HEK293 (cell line): ENCODE results near the gene RBM22.

Experiments
- BCL11A ChIP-seq: fragments of 450-650 bp; formaldehyde crosslinking; IDR thresholded peaks from 2 replicates; pipeline ENCODE4 v1.5.1; 2016; ENCODE audit warnings: low read depth, missing biosample characterization, missing genetic modification characterization
- FEZF1 ChIP-seq: fragments of 450-650 bp; formaldehyde crosslinking; IDR thresholded peaks from 2 replicates; pipeline ENCODE4 v1.5.1; 2016; ENCODE audit warnings: missing biosample characterization, missing genetic modification characterization
- GLIS2 ChIP-seq: fragments of 450-650 bp; formaldehyde crosslinking; IDR thresholded peaks from 2 replicates; pipeline ENCODE4 v1.5.1; 2016; ENCODE audit warnings: missing biosample characterization, missing genetic modification characterization
- HOXD13 ChIP-seq: sonication (generic); formaldehyde crosslinking; IDR thresholded peaks from 2 replicates; pipeline ENCODE4 v1.8.0; 2022; ENCODE audit warnings: missing genetic modification reagents, borderline replicate concordance
- KLF16 ChIP-seq: fragments of 450-650 bp; formaldehyde crosslinking; IDR thresholded peaks from 2 replicates; pipeline ENCODE4 v1.5.1; 2017; ENCODE audit warnings: missing biosample characterization, missing genetic modification characterization
- KLF9 ChIP-seq: fragments of 450-650 bp; formaldehyde crosslinking; IDR thresholded peaks from 2 replicates; pipeline ENCODE4 v1.5.1; 2016; ENCODE audit warnings: missing biosample characterization, missing genetic modification characterization, low read depth
- TCF7L2 ChIP-seq: IDR thresholded peaks from 2 replicates; pipeline ENCODE4 v1.6.1; 2011; ENCODE audit warnings: low read depth, mild to moderate bottlenecking, inconsistent platforms, low read length, moderate library complexity, borderline replicate concordance
- ZNF175 ChIP-seq: fragments of 450-650 bp; formaldehyde crosslinking; IDR thresholded peaks from 2 replicates; pipeline ENCODE4 v1.5.1; 2016; ENCODE audit warnings: missing biosample characterization, missing genetic modification characterization
- ZNF391 ChIP-seq: fragments of 450-650 bp; formaldehyde crosslinking; IDR thresholded peaks from 2 replicates; pipeline ENCODE4 v1.5.1; 2016; ENCODE audit warnings: low read depth, missing biosample characterization, missing genetic modification characterization, borderline replicate concordance
- ZNF473 ChIP-seq: fragments of 450-650 bp; formaldehyde crosslinking; IDR thresholded peaks from 2 replicates; pipeline ENCODE4 v1.5.1; 2017; ENCODE audit warnings: missing biosample characterization, missing genetic modification characterization
- ZNF48 ChIP-seq: fragments of 450-650 bp; formaldehyde crosslinking; IDR thresholded peaks from 2 replicates; pipeline ENCODE4 v1.5.1; 2016; ENCODE audit warnings: missing biosample characterization, missing genetic modification characterization
- ZNF510 ChIP-seq: fragments of 450-650 bp; formaldehyde crosslinking; IDR thresholded peaks from 2 replicates; pipeline ENCODE4 v1.5.1; 2018; ENCODE audit warnings: mild to moderate bottlenecking, missing genetic modification characterization, missing biosample characterization; ENCODE audit not compliant: insufficient replicate concordance
- ZNF549 ChIP-seq: fragments of 450-650 bp; IDR thresholded peaks from 2 replicates; pipeline ENCODE4 v1.5.1; 2018; ENCODE audit warnings: missing biosample characterization, missing genetic modification characterization, mild to moderate bottlenecking, inconsistent platforms, moderate library complexity
- ZNF561 ChIP-seq: fragments of 450-650 bp; IDR thresholded peaks from 2 replicates; pipeline ENCODE4 v1.5.1; 2018; ENCODE audit warnings: missing biosample characterization, missing genetic modification characterization, borderline replicate concordance
- ZNF658 ChIP-seq: fragments of 450-650 bp; formaldehyde crosslinking; IDR thresholded peaks from 2 replicates; pipeline ENCODE4; 2016; ENCODE audit warnings: missing biosample characterization, missing genetic modification characterization
- ZNF707 ChIP-seq: fragments of 450-650 bp; formaldehyde crosslinking; IDR thresholded peaks from 2 replicates; pipeline ENCODE4 v1.5.1; 2016; ENCODE audit warnings: missing biosample characterization, missing genetic modification characterization
- ZNF768 ChIP-seq: fragments of 450-650 bp; formaldehyde crosslinking; IDR thresholded peaks from 2 replicates; pipeline ENCODE4 v1.5.1; 2018; ENCODE audit warnings: missing biosample characterization, mild to moderate bottlenecking, missing genetic modification characterization
- ZNF776 ChIP-seq: fragments of 450-650 bp; formaldehyde crosslinking; IDR thresholded peaks from 2 replicates; pipeline ENCODE4 v1.5.0; 2017; ENCODE audit warnings: missing biosample characterization, missing genetic modification characterization, borderline replicate concordance
- ZNF777 ChIP-seq: fragments of 450-650 bp; formaldehyde crosslinking; IDR thresholded peaks from 2 replicates; pipeline ENCODE4 v1.5.1; 2017; ENCODE audit warnings: missing biosample characterization, missing genetic modification characterization, borderline replicate concordance
- TF ChIP-seq, protein P1 (sequence below): fragments of 450-650 bp; formaldehyde crosslinking; IDR thresholded peaks from 2 replicates; pipeline ENCODE4 v1.5.1; 2016; ENCODE audit warnings: missing biosample characterization, missing genetic modification characterization, low read depth
- TF ChIP-seq, protein P2 (sequence below): fragments of 450-650 bp; formaldehyde crosslinking; IDR thresholded peaks from 2 replicates; pipeline ENCODE4 v1.5.1; 2016; ENCODE audit warnings: missing biosample characterization, missing genetic modification characterization, borderline replicate concordance
- TF ChIP-seq, protein P3 (sequence below): fragments of 450-650 bp; formaldehyde crosslinking; IDR thresholded peaks from 2 replicates; pipeline ENCODE4 v1.5.1; 2016; ENCODE audit warnings: missing biosample characterization, missing genetic modification characterization
- TF ChIP-seq, protein P4 (sequence below): fragments of 450-650 bp; formaldehyde crosslinking; IDR thresholded peaks from 2 replicates; pipeline ENCODE4 v1.5.1; 2016; ENCODE audit warnings: missing biosample characterization, missing genetic modification characterization
- TF ChIP-seq, protein P5 (sequence below): fragments of 450-650 bp; formaldehyde crosslinking; conservative IDR thresholded peaks from 2 replicates; pipeline ENCODE4 v1.5.1; 2016; ENCODE audit warnings: low read depth, missing biosample characterization, missing genetic modification characterization
- TF ChIP-seq, protein P6 (sequence below): fragments of 450-650 bp; formaldehyde crosslinking; IDR thresholded peaks from 2 replicates; pipeline ENCODE4 v1.5.1; 2016; ENCODE audit warnings: missing biosample characterization, missing genetic modification characterization

The RBM22 gene

DNA sequence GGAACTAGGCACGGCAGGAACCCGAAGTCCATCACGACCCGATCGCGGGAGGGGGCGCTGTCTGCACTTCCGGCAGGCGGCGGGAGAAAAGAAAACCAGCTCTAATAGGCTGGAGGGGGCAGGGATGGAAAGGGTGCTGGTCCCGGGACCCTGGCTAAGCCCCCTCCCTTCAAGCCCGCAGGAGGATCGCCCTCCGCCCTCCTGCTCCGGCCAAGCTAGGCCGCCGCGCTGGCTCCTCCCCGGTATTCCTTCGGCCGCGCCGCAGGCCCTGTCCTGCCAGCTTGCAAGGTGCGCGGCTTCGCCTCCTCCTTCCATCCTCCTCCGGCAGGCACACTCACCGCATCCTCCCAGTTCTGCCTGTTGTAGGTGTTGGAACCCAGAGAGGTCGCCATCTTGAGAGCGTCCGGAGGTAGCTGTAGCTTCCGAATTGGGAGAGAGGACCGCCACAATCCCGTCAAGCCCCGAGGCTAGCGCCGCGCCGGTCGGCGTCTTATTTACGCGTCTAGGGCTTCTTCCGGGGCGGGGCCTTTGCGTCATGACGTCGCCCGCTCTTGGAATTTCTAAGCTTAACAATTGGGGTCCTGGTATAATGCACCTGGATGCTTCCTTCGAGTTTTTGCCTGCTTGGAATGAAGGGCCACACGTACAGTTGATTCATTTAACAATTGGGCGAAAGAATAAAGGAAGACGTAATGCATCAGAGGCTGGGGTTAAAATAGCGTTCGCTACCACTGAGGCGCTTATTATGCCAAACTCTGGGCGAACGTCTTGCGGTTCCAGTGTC lies at the start of gene RBM22 (continued):
- TF ChIP-seq ZNF776 (tag by site-specific recombination) (no peak), ZNF473 (tag by site-specific recombination) (no peak), GLIS2 (no peak), ZNF549 (no peak), ZNF768 (tag by site-specific recombination) (no peak), ZNF658 (no peak), ZNF391 (peak; percentile 69; the same call in 1 of the 2 replicates), KLF16 (tag by site-specific recombination) (no peak), KLF9 (tag by site-specific recombination) (peak; percentile 55; the same call in 1 of the 2 replicates), ZNF510 (tag by site-specific recombination) (no peak), HOXD13 (CRISPR knock-in tag) (no peak), ZNF777 (no peak), BCL11A (tag by site-specific recombination) (no peak), FEZF1 (tag by site-specific recombination) (no peak), ZNF48 (tag by site-specific recombination) (no peak), TCF7L2 (no peak), ZNF707 (tag by site-specific recombination) (no peak), ZNF175 (no peak), ZNF561 (tag by site-specific recombination) (peak; percentile 77; the same call in 1 of the 2 replicates)
- TF ChIP-seq, protein P1, sequence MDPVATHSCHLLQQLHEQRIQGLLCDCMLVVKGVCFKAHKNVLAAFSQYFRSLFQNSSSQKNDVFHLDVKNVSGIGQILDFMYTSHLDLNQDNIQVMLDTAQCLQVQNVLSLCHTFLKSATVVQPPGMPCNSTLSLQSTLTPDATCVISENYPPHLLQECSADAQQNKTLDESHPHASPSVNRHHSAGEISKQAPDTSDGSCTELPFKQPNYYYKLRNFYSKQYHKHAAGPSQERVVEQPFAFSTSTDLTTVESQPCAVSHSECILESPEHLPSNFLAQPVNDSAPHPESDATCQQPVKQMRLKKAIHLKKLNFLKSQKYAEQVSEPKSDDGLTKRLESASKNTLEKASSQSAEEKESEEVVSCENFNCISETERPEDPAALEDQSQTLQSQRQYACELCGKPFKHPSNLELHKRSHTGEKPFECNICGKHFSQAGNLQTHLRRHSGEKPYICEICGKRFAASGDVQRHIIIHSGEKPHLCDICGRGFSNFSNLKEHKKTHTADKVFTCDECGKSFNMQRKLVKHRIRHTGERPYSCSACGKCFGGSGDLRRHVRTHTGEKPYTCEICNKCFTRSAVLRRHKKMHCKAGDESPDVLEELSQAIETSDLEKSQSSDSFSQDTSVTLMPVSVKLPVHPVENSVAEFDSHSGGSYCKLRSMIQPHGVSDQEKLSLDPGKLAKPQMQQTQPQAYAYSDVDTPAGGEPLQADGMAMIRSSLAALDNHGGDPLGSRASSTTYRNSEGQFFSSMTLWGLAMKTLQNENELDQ: no peak
- TF ChIP-seq, protein P2, sequence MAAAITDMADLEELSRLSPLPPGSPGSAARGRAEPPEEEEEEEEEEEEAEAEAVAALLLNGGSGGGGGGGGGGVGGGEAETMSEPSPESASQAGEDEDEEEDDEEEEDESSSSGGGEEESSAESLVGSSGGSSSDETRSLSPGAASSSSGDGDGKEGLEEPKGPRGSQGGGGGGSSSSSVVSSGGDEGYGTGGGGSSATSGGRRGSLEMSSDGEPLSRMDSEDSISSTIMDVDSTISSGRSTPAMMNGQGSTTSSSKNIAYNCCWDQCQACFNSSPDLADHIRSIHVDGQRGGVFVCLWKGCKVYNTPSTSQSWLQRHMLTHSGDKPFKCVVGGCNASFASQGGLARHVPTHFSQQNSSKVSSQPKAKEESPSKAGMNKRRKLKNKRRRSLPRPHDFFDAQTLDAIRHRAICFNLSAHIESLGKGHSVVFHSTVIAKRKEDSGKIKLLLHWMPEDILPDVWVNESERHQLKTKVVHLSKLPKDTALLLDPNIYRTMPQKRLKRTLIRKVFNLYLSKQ (tag by site-specific recombination): no peak
- TF ChIP-seq, protein P3, sequence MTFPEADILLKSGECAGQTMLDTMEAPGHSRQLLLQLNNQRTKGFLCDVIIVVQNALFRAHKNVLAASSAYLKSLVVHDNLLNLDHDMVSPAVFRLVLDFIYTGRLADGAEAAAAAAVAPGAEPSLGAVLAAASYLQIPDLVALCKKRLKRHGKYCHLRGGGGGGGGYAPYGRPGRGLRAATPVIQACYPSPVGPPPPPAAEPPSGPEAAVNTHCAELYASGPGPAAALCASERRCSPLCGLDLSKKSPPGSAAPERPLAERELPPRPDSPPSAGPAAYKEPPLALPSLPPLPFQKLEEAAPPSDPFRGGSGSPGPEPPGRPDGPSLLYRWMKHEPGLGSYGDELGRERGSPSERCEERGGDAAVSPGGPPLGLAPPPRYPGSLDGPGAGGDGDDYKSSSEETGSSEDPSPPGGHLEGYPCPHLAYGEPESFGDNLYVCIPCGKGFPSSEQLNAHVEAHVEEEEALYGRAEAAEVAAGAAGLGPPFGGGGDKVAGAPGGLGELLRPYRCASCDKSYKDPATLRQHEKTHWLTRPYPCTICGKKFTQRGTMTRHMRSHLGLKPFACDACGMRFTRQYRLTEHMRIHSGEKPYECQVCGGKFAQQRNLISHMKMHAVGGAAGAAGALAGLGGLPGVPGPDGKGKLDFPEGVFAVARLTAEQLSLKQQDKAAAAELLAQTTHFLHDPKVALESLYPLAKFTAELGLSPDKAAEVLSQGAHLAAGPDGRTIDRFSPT (tag by site-specific recombination): no peak
- TF ChIP-seq, protein P4, sequence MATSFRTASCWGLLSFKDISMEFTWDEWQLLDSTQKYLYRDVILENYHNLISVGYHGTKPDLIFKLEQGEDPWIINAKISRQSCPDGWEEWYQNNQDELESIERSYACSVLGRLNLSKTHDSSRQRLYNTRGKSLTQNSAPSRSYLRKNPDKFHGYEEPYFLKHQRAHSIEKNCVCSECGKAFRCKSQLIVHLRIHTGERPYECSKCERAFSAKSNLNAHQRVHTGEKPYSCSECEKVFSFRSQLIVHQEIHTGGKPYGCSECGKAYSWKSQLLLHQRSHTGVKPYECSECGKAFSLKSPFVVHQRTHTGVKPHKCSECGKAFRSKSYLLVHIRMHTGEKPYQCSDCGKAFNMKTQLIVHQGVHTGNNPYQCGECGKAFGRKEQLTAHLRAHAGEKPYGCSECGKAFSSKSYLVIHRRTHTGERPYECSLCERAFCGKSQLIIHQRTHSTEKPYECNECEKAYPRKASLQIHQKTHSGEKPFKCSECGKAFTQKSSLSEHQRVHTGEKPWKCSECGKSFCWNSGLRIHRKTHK (tag by site-specific recombination): no peak
- TF ChIP-seq, protein P5, sequence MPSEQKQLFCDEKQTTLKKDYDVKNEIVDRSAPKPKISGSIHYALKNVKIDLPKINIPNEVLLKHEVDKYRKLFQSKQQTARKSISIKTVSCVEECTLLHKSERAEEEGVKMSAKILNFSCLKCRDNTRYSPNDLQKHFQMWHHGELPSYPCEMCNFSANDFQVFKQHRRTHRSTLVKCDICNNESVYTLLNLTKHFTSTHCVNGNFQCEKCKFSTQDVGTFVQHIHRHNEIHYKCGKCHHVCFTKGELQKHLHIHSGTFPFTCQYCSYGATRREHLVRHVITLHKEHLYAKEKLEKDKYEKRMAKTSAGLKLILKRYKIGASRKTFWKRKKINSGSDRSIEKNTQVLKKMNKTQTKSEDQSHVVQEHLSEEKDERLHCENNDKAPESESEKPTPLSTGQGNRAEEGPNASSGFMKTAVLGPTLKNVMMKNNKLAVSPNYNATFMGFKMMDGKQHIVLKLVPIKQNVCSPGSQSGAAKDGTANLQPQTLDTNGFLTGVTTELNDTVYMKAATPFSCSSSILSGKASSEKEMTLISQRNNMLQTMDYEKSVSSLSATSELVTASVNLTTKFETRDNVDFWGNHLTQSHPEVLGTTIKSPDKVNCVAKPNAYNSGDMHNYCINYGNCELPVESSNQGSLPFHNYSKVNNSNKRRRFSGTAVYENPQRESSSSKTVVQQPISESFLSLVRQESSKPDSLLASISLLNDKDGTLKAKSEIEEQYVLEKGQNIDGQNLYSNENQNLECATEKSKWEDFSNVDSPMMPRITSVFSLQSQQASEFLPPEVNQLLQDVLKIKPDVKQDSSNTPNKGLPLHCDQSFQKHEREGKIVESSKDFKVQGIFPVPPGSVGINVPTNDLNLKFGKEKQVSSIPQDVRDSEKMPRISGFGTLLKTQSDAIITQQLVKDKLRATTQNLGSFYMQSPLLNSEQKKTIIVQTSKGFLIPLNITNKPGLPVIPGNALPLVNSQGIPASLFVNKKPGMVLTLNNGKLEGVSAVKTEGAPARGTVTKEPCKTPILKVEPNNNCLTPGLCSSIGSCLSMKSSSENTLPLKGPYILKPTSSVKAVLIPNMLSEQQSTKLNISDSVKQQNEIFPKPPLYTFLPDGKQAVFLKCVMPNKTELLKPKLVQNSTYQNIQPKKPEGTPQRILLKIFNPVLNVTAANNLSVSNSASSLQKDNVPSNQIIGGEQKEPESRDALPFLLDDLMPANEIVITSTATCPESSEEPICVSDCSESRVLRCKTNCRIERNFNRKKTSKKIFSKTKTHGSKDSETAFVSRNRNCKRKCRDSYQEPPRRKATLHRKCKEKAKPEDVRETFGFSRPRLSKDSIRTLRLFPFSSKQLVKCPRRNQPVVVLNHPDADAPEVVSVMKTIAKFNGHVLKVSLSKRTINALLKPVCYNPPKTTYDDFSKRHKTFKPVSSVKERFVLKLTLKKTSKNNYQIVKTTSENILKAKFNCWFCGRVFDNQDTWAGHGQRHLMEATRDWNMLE (tag by site-specific recombination): peak; percentile 85
- TF ChIP-seq, protein P6, sequence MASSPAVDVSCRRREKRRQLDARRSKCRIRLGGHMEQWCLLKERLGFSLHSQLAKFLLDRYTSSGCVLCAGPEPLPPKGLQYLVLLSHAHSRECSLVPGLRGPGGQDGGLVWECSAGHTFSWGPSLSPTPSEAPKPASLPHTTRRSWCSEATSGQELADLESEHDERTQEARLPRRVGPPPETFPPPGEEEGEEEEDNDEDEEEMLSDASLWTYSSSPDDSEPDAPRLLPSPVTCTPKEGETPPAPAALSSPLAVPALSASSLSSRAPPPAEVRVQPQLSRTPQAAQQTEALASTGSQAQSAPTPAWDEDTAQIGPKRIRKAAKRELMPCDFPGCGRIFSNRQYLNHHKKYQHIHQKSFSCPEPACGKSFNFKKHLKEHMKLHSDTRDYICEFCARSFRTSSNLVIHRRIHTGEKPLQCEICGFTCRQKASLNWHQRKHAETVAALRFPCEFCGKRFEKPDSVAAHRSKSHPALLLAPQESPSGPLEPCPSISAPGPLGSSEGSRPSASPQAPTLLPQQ (tag by site-specific recombination): peak; percentile 70; the same call in 1 of the 2 replicates
